PFSK-1 (cell line): ENCODE measurements around the gene GPNMB.

Experiments used
- FOXP2 ChIP-seq: optimal IDR thresholded peaks from 2 replicates; pipeline ENCODE3; 2011; ENCODE audit warnings: borderline replicate concordance, control low read depth, inconsistent platforms; ENCODE audit not compliant: insufficient read depth; ENCODE audit errors: extremely low read length, extremely low read depth
- POLR2AphosphoS5 ChIP-seq: IDR thresholded peaks from 2 replicates; pipeline ENCODE4 v1.6.1; 2012; ENCODE audit warnings: low read depth, mild to moderate bottlenecking, control low read depth, low read length, moderate library complexity
- TAF1 ChIP-seq: IDR thresholded peaks from 2 replicates; pipeline ENCODE4 v1.6.1; 2012; ENCODE audit warnings: low read length, control low read depth, borderline replicate concordance; ENCODE audit not compliant: insufficient read depth

- TF ChIP-seq POLR2AphosphoS5: no peak
- no peak for TF ChIP-seq TAF1
- no peak for TF ChIP-seq FOXP2
Measured at GRCh38 chr7:23261843-23262452, 15.4 kb downstream of the GPNMB start.
